Effector memory CD4-positive, alpha-beta T cell (primary cell): Measurements from ENCODE around the gene DENND6A.

Experiments
- DNase-seq, 3 donors: peaks; one replicate each; pipeline ENCODE4 v3.0.0-alpha.2; 2020
- H3K27ac ChIP-seq: 2 replicates; pipeline ENCODE4 v1.7.0; 2013; ENCODE audit warnings: mild to moderate bottlenecking, low read length, moderate library complexity; ENCODE audit not compliant: insufficient read depth, poor library complexity, severe bottlenecking
- H3K27me3 ChIP-seq: replicated peaks from 2 replicates; pipeline ENCODE4 v1.7.0; 2013; ENCODE audit warnings: mild to moderate bottlenecking, low read length; ENCODE audit not compliant: insufficient read depth, control insufficient read depth, poor library complexity, severe bottlenecking
- H3K36me3 ChIP-seq: 2 replicates; pipeline ENCODE4 v1.7.0; 2013; ENCODE audit warnings: mild to moderate bottlenecking, low read length, moderate library complexity; ENCODE audit not compliant: control insufficient read depth, insufficient read depth
- H3K4me1 ChIP-seq: 2 replicates; pipeline ENCODE4 v1.7.0; 2013; ENCODE audit warnings: low read length, mild to moderate bottlenecking; ENCODE audit not compliant: control insufficient read depth, insufficient read depth, poor library complexity, severe bottlenecking
- H3K4me3 ChIP-seq: 2 replicates; pipeline ENCODE4 v1.7.0; 2013; ENCODE audit warnings: low read length, low read depth, mild to moderate bottlenecking; ENCODE audit not compliant: insufficient read depth, poor library complexity, severe bottlenecking
- H3K9me3 ChIP-seq: 2 replicates; pipeline ENCODE4 v1.7.0; 2013; ENCODE audit warnings: mild to moderate bottlenecking, low read length, moderate library complexity; ENCODE audit not compliant: control insufficient read depth

Gene DENND6A

DNA sequence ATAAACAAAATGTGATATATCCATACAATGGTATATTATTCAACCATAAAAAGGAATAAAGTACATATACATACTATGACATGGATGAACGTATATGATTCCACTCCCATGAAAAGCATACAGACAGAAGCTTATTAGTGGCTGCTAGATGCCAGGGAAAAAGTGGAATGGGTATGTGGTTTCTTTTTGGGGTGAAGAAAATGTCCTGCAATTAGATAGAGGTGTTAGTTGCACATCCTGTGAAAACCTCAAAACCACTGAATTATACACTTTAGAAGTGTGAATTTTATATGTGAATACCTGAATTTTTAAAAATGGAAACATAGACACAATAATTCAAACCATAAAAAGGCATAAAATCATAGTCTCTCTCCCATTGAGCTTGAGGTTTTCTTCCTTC is 11.2 kb downstream of the DENND6A start:
- DNase-seq: no peak
- H3K9me3 ChIP-seq: no peaks in the 10 kb centered on the region
- no peak overlapping the region for H3K27ac ChIP-seq
- H3K4me3 ChIP-seq: no peak overlapping the region
- peaks cover 4% of the 10 kb centered on the region for H3K4me1 ChIP-seq
- H3K27me3 ChIP-seq: no peaks in the 10 kb centered on the region
- peaks cover 4% of the 10 kb centered on the region for H3K36me3 ChIP-seq

DNA sequence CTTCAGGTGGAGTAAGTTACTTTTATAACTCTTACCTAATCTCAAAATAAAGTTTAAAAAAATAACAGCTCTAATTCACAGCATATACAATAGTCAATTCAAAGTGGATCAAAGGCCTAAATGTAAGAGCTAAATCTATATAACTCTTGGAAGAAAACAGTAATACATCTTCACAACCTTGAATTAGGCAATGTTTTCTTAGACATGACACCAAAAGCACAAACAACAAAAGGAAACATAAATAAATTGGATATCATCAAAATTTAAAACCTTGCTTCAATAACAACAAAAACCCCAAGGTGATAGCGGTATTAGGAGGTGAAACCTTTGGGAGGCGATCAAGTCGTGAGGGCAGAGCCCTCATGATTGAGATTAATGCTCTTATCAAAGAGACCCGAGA is 12.8 kb downstream of the DENND6A start:
- Histone ChIP-seq H3K9me3 (no peaks in the 10 kb centered on the region), H3K27ac (no peak overlapping the region), H3K4me1 (peaks cover 4% of the 10 kb centered on the region), H3K36me3 (peaks cover 4% of the 10 kb centered on the region), H3K4me3 (no peak overlapping the region), H3K27me3 (no peaks in the 10 kb centered on the region)
- DNase-seq: no peak

- Histone ChIP-seq H3K9me3 (no peaks in the 10 kb centered on the region), H3K36me3 (no peaks in the 10 kb centered on the region), H3K4me1 (no peaks in the 10 kb centered on the region), H3K4me3 (no peak overlapping the region), H3K27me3 (no peaks in the 10 kb centered on the region), H3K27ac (no peak overlapping the region)
- DNase-seq: no peak
Observed at GRCh38 chr3:57675530-57675929, 17.3 kb downstream of the DENND6A start.

- no peak overlapping the region for H3K27ac ChIP-seq
Observed at GRCh38 chr3:57673156-57673555, 19.7 kb downstream of the DENND6A start.

DNA sequence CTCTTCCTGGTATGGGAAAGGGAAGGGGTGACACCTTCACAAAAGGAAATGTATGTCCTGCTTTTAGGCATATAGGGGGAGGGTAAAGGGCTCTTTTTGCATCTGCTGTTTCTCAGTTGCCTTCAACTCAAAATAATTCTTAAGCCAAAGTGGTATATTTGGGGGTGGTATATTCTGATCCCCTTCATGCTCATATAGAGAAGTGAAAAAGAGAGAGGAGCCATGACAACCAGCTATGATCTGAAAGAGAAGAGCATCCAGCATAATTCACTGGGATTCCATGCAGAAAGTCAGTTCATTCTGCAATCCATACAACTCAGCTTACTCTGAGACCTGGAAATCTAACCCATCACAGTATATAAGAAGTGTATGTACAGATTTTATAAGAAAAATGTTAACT is 22.3 kb downstream of the DENND6A start:
- H3K36me3 ChIP-seq: peaks cover 13% of the 10 kb centered on the region
- H3K27ac ChIP-seq: no peak overlapping the region
- H3K9me3 ChIP-seq: no peaks in the 10 kb centered on the region
- H3K27me3 ChIP-seq: no peaks in the 10 kb centered on the region
- H3K4me1 ChIP-seq: no peaks in the 10 kb centered on the region
- DNase-seq: no peak
- H3K4me3 ChIP-seq: no peak overlapping the region

More at GRCh38 chr3:57673156-57673555, 19.7 kb downstream of the DENND6A start:
- H3K4me3 ChIP-seq: no peak overlapping the region
- peaks cover 8% of the 10 kb centered on the region for H3K36me3 ChIP-seq
- no peaks in the 10 kb centered on the region for H3K4me1 ChIP-seq
- no peaks in the 10 kb centered on the region for H3K27me3 ChIP-seq
- H3K9me3 ChIP-seq: no peaks in the 10 kb centered on the region
- no peak for DNase-seq

DNA sequence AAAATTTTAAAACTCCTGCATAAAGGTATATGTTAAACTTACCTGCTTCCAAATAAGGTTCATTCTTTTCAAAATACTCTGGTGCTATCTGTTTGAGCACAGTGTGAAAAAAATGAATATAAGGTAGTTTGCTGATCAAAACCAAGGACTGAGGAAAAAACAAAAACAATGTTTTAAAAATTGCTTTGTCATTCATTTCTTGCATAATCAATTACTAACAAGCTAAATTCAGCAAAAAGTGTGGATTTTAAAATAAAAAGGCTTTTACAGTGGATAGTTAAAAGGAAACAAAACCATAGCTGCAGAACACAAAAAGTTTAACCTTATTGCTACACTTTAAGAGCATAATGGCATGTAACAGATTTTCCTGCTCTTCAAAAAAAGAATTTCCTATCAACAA is 31.5 kb downstream of the DENND6A start:
- no peak for DNase-seq
- Histone ChIP-seq H3K4me3 (no peak overlapping the region), H3K9me3 (no peaks in the 10 kb centered on the region), H3K36me3 (peaks cover 46% of the 10 kb centered on the region), H3K27me3 (no peaks in the 10 kb centered on the region), H3K27ac (no peak overlapping the region), H3K4me1 (no peaks in the 10 kb centered on the region)

DNA sequence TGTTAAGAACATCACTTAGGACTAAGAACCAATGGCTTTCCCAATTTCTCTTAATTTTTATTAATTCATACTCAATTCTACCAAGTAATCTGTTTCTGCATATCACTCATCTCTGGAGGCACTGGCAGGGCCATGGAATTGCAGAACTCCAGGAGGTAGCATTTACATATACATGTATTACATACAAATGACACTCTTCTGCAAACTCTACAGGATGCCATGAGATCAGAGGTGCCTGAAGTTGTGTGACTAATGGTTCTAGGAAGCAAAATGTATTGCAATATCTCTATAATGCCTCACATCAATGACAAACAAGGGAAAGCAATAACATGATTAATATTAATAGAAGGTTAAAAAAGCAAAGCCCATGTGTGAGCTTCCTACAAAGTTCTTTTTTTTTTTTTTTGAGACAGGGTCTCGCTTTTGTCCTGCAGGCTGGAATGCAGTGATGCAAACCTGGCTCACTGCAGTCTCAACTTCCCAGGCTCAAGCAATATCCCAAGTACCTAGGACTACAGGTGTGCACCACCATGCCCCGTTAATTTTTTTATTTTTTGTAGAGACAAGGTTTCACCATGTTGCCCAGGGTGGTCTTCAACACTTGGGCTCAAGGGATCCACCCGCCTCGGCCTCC is 33.0 kb downstream of the DENND6A start:
- Histone ChIP-seq H3K36me3 (peaks cover 44% of the 10 kb centered on the region), H3K27ac (no peak overlapping the region), H3K9me3 (no peaks in the 10 kb centered on the region), H3K4me3 (no peak overlapping the region), H3K4me1 (no peaks in the 10 kb centered on the region), H3K27me3 (no peaks in the 10 kb centered on the region)
- no peak for DNase-seq

- H3K9me3 ChIP-seq: no peaks in the 10 kb centered on the region
- peaks cover 47% of the 10 kb centered on the region for H3K36me3 ChIP-seq
- H3K27ac ChIP-seq: no peak overlapping the region
- H3K4me1 ChIP-seq: no peaks in the 10 kb centered on the region
- no peak for DNase-seq
- H3K4me3 ChIP-seq: no peak overlapping the region
- no peaks in the 10 kb centered on the region for H3K27me3 ChIP-seq
Observed at GRCh38 chr3:57659004-57659673, 33.7 kb downstream of the DENND6A start.

GRCh38 chr3:57658536-57658935 is 34.3 kb downstream of the DENND6A start:
- Histone ChIP-seq H3K4me1 (no peaks in the 10 kb centered on the region), H3K27ac (no peak overlapping the region), H3K9me3 (no peaks in the 10 kb centered on the region), H3K27me3 (no peaks in the 10 kb centered on the region), H3K4me3 (no peak overlapping the region), H3K36me3 (peaks cover 42% of the 10 kb centered on the region)
- DNase-seq: no peak

DNA sequence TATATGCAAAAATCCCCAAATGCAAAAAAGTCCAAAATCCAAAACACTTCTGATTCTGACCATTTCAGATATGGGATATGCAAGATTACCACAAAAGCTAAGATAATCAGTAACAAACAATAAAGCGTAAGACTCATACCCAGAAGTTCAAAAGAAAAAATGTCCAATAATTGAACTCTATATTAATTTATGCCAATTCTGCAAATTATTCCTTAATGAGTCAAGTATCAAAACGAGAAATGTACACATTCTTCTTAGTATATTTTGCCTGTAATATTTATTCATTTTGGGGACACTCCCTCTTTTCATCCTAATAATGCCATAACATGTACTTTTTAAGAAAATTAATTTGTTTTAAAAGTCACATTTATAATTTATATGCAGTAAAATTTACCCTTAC is 37.1 kb downstream of the DENND6A start:
- no peak overlapping the region for H3K27ac ChIP-seq
- no peak overlapping the region for H3K4me3 ChIP-seq
- H3K4me1 ChIP-seq: no peaks in the 10 kb centered on the region
- H3K36me3 ChIP-seq: peaks cover 33% of the 10 kb centered on the region
- no peak for DNase-seq
- H3K27me3 ChIP-seq: no peaks in the 10 kb centered on the region
- no peaks in the 10 kb centered on the region for H3K9me3 ChIP-seq
